Amniotic epithelial cell (primary cell): ENCODE data around the gene FAM210A.
A peak's percentile ranks its signal among the peaks of the same experiment; 100 is the strongest.
"Not testable (repeated sequence)": the region's sequence is repeated elsewhere in the genome, so short reads cannot be mapped to it uniquely, and the experiment has no call there.

Experiments
- DNase-seq: peaks from one replicate; pipeline ENCODE4 v3.0.0-alpha.2; 2010; ENCODE audit warnings: low read depth

FAM210A gene

GRCh38 chr18:13726232-13726971 lies at the start of gene FAM210A, which contains the start of gene RNMT:
Gene FAM210A (minus strand): TSS chr18:13726558. CDS start chr18:13682077, 44,481 bp downstream.
Gene RNMT (plus strand): TSS chr18:13726673. CDS start chr18:13731518, 4,845 bp downstream.
- DNase-seq, result peak; percentile 94

- DNase-seq, result no peak
Measured at GRCh38 chr18:13775058-13775457, 48.7 kb upstream of the FAM210A start.

- DNase-seq, result no peak
Measured at GRCh38 chr18:13762690-13763439, 36.5 kb upstream of the FAM210A start.

GRCh38 chr18:13760047-13760446 lies 33.7 kb upstream of the FAM210A start:
- DNase-seq, result no peak

GRCh38 chr18:13758622-13759021 lies 32.3 kb upstream of the FAM210A start:
- DNase-seq, result no peak

- no peak for DNase-seq
Measured at GRCh38 chr18:13756671-13757070, 30.3 kb upstream of the FAM210A start.

- no peak for DNase-seq
Measured at GRCh38 chr18:13756261-13756660, 29.9 kb upstream of the FAM210A start.

GRCh38 chr18:13751599-13751998 lies 25.2 kb upstream of the FAM210A start:
- DNase-seq, result not testable (repeated sequence)

GRCh38 chr18:13746633-13747032 lies 20.3 kb upstream of the FAM210A start:
- no peak for DNase-seq

- DNase-seq, result no peak
Measured at GRCh38 chr18:13745696-13746095, 19.3 kb upstream of the FAM210A start.

GRCh38 chr18:13735681-13736080 lies 9.3 kb upstream of the FAM210A start:
- DNase-seq, result no peak

GRCh38 chr18:13730481-13730880 lies 4.1 kb upstream of the FAM210A start:
- DNase-seq, result no peak

- peak; percentile 48 for DNase-seq
Measured at GRCh38 chr18:13726972-13727331, 594 bp upstream of the FAM210A start.

- peak; percentile 1 for DNase-seq
Measured at GRCh38 chr18:13725566-13726231, 659 bp downstream of the FAM210A start.

- no peak for DNase-seq
Measured at GRCh38 chr18:13720847-13721246, 5.5 kb downstream of the FAM210A start.

GRCh38 chr18:13720123-13720522 lies 6.2 kb downstream of the FAM210A start:
- DNase-seq, result no peak

GRCh38 chr18:13716916-13717315 lies 9.4 kb downstream of the FAM210A start:
- DNase-seq, result no peak

- no peak for DNase-seq
Measured at GRCh38 chr18:13715330-13715729, 11.0 kb downstream of the FAM210A start.

- no peak for DNase-seq
Measured at GRCh38 chr18:13713455-13714055, 12.8 kb downstream of the FAM210A start.

GRCh38 chr18:13712400-13713131 lies 13.8 kb downstream of the FAM210A start:
- DNase-seq, result no peak

- DNase-seq, result peak; percentile 40
Measured at GRCh38 chr18:13710414-13710831, 15.9 kb downstream of the FAM210A start.

- no peak for DNase-seq
Measured at GRCh38 chr18:13703899-13704298, 22.5 kb downstream of the FAM210A start.
